ENCODE measurements around the gene MPEG1. TPM values are rescaled to one million over a fixed set of nuclear protein-coding genes. Genes with fewer than 3 reads are reported as not detected.

The MPEG1 gene
- total and polyA plus RNA-seq, 9 donors = 8.8 to 13.8 (median 11.9) TPM

DNA sequence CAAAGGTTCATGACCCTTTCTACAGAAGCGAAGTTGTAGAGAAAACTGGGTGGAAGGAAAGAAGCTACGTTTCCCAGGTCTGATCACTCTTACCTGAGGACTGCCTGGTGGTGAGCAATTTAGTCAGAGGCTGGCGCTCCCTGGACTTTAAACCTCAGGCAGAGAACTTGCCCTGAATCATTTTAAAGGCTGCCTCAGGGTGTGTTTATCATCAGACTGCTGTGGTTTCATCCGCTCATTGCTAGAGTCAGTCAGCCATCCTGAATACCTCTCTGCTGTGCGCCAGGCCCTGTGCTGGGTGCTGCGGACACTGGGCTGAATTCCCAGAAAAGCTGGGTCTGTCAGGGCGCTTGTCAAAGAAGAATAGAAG lies 38.1 kb downstream of the MPEG1 start:
- Histone ChIP-seq H3K9me3 (replicated peaks; ENCODE audit: control insufficient read depth, low read depth, low read length) (no peaks in the 10 kb centered on the region), H3K27ac (ENCODE audit: low read length) (peak overlapping the region; percentile 38), H3K4me3 (ENCODE audit: low read length) (no peak overlapping the region), H3K36me3 (ENCODE audit: control insufficient read depth, insufficient read depth, low read length) (no peaks in the 10 kb centered on the region), H3K27me3 (ENCODE audit: control insufficient read depth, insufficient read depth, low read length) (peaks cover 7% of the 10 kb centered on the region), H3K4me1 (ENCODE audit: control insufficient read depth, insufficient read depth, low read length) (peaks cover 38% of the 10 kb centered on the region)
- WGBS (ENCODE audit: insufficient coverage) = 76% methylated on average over 6 of the region's 7 CpGs
- no peak for DNase-seq

DNA sequence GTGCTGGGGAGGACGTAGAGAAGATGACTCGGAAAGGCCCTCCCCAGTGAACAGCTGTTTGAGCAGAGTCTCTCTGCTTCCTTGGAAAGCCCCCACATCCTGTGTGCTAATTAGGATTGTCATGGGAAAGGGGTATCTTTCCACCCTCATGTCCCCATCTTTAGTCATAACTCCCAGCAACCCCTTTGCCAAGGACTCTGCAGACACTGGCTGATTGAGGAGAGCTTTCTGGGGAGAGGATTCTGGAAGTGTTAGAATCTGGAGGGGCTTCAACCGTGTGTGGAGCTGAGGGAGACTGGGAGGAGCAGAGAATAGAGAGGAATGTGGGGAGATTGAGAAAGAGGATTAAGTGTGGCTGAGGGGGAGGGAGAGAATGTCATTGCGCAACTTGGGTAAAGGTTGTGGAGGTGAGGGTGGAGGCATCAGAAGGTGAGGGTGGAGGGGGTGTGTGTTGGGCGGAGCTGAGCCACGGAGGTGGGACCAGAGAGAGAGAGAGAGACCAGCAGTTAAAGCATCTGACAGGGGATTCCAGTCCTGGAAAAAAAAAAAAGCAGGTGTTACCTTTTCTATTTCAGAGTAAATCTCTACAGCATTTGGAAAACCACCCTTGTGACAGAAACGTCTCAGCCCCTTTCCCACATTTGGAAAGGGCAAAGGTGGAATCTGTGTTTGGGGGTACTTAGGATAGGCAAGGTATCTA lies 38.6 kb downstream of the MPEG1 start:
- WGBS (ENCODE audit: insufficient coverage) = 42% methylated on average over 2 of the region's 7 CpGs
- Histone ChIP-seq H3K4me3 (ENCODE audit: low read length) (peak overlapping the region; percentile 67), H3K4me1 (ENCODE audit: control insufficient read depth, insufficient read depth, low read length) (peaks cover 38% of the 10 kb centered on the region), H3K27me3 (ENCODE audit: control insufficient read depth, insufficient read depth, low read length) (peaks cover 7% of the 10 kb centered on the region), H3K27ac (ENCODE audit: low read length) (peak overlapping the region; percentile 83), H3K36me3 (ENCODE audit: control insufficient read depth, insufficient read depth, low read length) (no peaks in the 10 kb centered on the region), H3K9me3 (replicated peaks; ENCODE audit: control insufficient read depth, low read depth, low read length) (no peaks in the 10 kb centered on the region)
- DNase-seq = peak; percentile 76

DNA sequence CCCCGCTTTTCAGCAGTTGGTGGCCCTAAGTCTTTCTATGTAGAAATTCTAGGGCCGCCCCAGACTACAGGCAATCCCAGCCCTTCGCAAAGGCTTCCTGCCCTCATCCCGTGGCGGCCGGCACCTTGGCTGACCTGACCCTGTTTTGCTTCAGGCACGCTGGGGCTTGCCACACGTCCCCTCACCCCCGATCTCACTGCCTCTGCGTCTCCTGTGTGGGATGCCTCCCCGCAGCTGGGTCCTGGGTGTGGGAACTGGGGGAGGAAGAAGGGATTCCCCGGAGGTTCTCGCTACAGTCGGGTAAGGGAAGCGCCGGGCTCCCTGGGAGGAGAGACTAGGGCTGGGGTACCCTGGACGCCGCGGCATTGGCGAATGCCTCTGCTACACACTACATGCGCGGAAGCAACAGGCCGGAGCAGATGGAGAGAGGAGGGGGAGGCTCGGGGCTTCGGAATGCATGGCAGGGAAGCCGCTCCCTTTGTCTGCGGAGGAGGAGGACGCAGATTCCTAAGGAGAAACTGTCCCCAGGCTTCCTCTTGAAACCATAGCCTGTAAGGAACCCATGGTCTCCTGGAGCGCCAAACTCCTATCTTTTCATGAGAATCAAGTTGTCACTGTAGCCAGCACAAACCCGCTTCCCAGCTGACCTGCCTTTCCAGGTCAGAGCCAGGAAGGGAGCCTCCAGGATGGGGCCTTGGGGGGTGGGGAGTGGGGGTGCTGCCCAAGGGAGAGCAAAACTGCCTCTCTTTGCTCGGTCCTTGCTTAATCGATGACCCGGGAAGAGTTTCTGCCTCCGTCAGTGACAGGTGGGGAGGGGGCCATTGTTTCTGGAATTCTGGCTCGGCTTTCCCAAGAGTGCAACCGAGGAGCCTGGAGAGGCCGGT lies 39.4 kb downstream of the MPEG1 start:
- Histone ChIP-seq H3K36me3 (ENCODE audit: control insufficient read depth, insufficient read depth, low read length) (no peaks in the 10 kb centered on the region), H3K27me3 (ENCODE audit: control insufficient read depth, insufficient read depth, low read length) (peaks cover 7% of the 10 kb centered on the region), H3K27ac (ENCODE audit: low read length) (peak overlapping the region; percentile 83), H3K4me3 (ENCODE audit: low read length) (peak overlapping the region; percentile 67), H3K9me3 (replicated peaks; ENCODE audit: control insufficient read depth, low read depth, low read length) (no peaks in the 10 kb centered on the region), H3K4me1 (ENCODE audit: control insufficient read depth, insufficient read depth, low read length) (peaks cover 34% of the 10 kb centered on the region)
- WGBS (ENCODE audit: insufficient coverage) = 1% methylated on average over 13 of the region's 37 CpGs
- peak; percentile 57 for DNase-seq

DNA sequence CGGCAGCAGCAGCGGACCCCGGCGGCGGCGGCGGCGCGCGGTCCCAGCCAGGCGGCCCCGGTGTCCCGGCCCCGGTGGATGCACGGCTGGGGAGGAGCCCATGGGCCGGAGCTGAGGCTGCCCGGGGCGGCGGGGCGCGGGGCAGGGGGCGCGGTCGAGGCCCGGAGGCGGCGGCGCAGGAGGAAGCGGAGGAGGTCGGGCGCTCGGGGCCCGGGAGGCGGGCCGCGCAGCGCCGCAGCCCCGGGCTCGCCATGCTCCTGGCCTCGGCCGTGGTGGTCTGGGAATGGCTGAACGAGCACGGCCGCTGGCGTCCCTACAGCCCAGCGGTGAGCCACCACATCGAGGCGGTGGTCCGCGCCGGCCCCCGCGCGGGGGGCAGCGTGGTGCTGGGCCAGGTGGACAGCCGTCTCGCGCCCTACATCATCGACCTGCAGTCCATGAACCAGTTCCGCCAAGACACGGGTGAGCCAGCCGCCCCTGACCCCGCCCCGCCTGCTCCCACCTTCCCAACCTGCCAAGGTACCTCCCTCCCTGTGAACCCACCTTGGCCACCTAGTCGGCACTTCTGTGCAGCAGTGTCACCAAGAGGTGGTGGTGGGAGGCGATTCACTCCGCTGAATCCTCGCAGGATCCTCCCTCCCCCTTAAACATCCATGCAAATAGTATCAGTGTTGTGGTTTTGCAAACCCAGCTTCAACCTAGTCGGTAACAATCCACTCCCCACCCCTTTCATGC lies 40.2 kb downstream of the MPEG1 start:
- Histone ChIP-seq H3K27me3 (ENCODE audit: control insufficient read depth, insufficient read depth, low read length) (peaks cover 7% of the 10 kb centered on the region), H3K9me3 (replicated peaks; ENCODE audit: control insufficient read depth, low read depth, low read length) (no peaks in the 10 kb centered on the region), H3K4me3 (ENCODE audit: low read length) (peak overlapping the region; percentile 72), H3K36me3 (ENCODE audit: control insufficient read depth, insufficient read depth, low read length) (no peaks in the 10 kb centered on the region), H3K27ac (ENCODE audit: low read length) (peak overlapping the region; percentile 83), H3K4me1 (ENCODE audit: control insufficient read depth, insufficient read depth, low read length) (peaks cover 30% of the 10 kb centered on the region)
- no peak for DNase-seq
- under 1% methylated on average over 64 of the region's 70 CpGs for WGBS (ENCODE audit: insufficient coverage)

DNA sequence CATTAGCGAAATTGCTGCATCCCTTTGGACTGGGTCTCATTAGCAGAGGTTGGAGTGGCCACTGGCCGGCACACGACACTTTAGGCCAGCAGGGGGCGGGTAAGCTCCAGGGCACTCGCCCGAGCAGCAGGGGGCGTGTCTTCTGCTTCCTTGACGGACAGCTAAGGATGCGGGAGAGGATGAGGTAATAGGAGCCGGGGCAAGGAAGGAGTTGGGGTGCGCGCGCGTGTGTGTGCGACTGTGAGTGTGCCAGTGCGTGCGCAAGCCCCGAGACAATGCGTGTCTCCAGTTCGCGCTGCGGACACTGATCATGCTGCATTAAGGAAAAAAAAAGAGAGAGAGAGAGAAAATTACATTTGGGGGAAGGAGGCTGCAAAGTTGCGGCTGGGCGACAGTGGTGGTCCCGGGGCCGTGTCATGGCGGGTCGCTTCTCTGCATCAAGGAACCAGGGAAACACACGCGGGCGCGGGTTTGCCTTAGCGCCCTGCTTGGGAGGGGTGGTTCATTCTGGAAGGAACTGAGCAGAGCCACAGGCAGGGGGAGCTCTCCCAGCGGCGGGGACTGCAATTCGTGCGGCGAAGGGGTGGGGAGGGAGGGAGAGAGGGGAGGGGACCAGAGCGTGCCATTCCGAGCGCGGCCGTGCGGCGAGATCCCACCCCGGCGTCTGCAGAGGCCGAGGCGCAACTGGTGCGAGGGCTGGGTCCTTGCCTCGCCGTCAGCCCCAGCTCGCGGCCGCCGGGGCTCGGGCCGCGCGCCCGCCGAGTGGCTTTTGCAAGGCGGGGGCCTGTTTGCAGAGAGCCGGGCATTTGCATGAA lies 41.0 kb downstream of the MPEG1 start, which contains the start of gene DTX4:
Gene DTX4 (plus strand): TSS at position 625 of the 815 bp plus-strand sequence. CDS start 464 bp downstream, outside the sequence.
- Histone ChIP-seq H3K27me3 (ENCODE audit: control insufficient read depth, insufficient read depth, low read length) (peaks cover 7% of the 10 kb centered on the region), H3K36me3 (ENCODE audit: control insufficient read depth, insufficient read depth, low read length) (no peaks in the 10 kb centered on the region), H3K4me3 (ENCODE audit: low read length) (peak within 1 kb of the TSS; percentile 72), H3K27ac (ENCODE audit: low read length) (peak within 1 kb of the TSS; percentile 90), H3K9me3 (replicated peaks; ENCODE audit: control insufficient read depth, low read depth, low read length) (no peaks in the 10 kb centered on the region), H3K4me1 (ENCODE audit: control insufficient read depth, insufficient read depth, low read length) (peaks cover 30% of the 10 kb centered on the region)
- WGBS (ENCODE audit: insufficient coverage) = under 1% methylated on average over 63 of the region's 64 CpGs
- DNase-seq = peak; percentile 96

DNA sequence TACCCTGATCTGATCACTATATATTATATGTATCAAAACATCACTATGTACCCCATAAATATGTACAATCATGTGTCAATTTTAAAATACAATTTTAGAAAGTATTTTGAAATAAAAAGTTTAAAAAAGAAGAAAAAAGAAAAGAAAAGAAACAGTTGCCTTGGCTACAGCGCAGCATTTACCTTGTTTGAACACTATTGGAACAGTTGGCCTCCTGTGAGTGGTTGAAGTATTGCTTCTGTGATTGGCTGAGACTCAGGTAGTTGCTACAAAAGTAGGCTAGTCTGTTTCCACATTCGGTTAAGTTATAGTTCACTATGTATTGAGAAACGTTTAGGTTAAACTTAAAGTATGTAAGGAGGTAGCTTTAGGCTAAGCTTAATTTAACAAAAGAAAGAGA lies 48.7 kb downstream of the MPEG1 start:
- Histone ChIP-seq H3K36me3 (ENCODE audit: control insufficient read depth, insufficient read depth, low read length) (no peaks in the 10 kb centered on the region), H3K27me3 (ENCODE audit: control insufficient read depth, insufficient read depth, low read length) (peaks cover 3% of the 10 kb centered on the region), H3K27ac (ENCODE audit: low read length) (no peak overlapping the region), H3K4me1 (ENCODE audit: control insufficient read depth, insufficient read depth, low read length) (no peaks in the 10 kb centered on the region), H3K9me3 (replicated peaks; ENCODE audit: control insufficient read depth, low read depth, low read length) (no peaks in the 10 kb centered on the region), H3K4me3 (ENCODE audit: low read length) (no peak overlapping the region)
- 75% methylated on average over 1 of the region's 3 CpGs for WGBS (ENCODE audit: insufficient coverage)
- DNase-seq = no peak

Other genes starting within 250 kb of the MPEG1 start
- gene GLYATL1B, start 126.6 kb downstream of the MPEG1 start, total RNA-seq = not detected
- gene GLYATL1B, start 126.6 kb downstream of the MPEG1 start, polyA plus RNA-seq (ENCODE audit: insufficient read depth in 1 of 8, insufficient read length in 8 of 8, low replicate concordance in 1 of 8) = under 1 TPM in 1 of 8 donors, not detected in 7; 0.14 TPM
- gene FAM111B, start 105.7 kb downstream of the MPEG1 start, total RNA-seq = 8.6 TPM
- gene FAM111B, start 105.7 kb downstream of the MPEG1 start, polyA plus RNA-seq (ENCODE audit: insufficient read depth in 1 of 8, insufficient read length in 8 of 8, low replicate concordance in 1 of 8) = 10 to 100 TPM in 2 of 8 donors, 1 to 10 TPM in 6; 6.7 to 14.4 (median 8.8) TPM
- gene FAM111A, start 70.1 kb downstream of the MPEG1 start, total RNA-seq = 29.4 TPM
- gene FAM111A, start 70.1 kb downstream of the MPEG1 start, polyA plus RNA-seq (ENCODE audit: insufficient read depth in 1 of 8, insufficient read length in 8 of 8, low replicate concordance in 1 of 8) = 10 to 100 TPM; 18.3 to 32.2 (median 24.5) TPM
- gene DTX4, start 40.8 kb downstream of the MPEG1 start, total RNA-seq = 8.9 TPM
- gene DTX4, start 40.8 kb downstream of the MPEG1 start, polyA plus RNA-seq (ENCODE audit: insufficient read depth in 1 of 8, insufficient read length in 8 of 8, low replicate concordance in 1 of 8) = 10 to 100 TPM; 17.4 to 33.0 (median 19.4) TPM
- not detected for gene OR5AN1, start 146.0 kb upstream of the MPEG1 start, total RNA-seq
- under 1 TPM in 1 of 8 donors, not detected in 7; 0.03 TPM for gene OR5AN1, start 146.0 kb upstream of the MPEG1 start, polyA plus RNA-seq (ENCODE audit: insufficient read depth in 1 of 8, insufficient read length in 8 of 8, low replicate concordance in 1 of 8)
- gene OR5A2, start 213.5 kb upstream of the MPEG1 start, total RNA-seq = not detected
- under 1 TPM in 6 of 8 donors, not detected in 2; 0.01 to 0.03 (median 0.03) TPM for gene OR5A2, start 213.5 kb upstream of the MPEG1 start, polyA plus RNA-seq (ENCODE audit: insufficient read depth in 1 of 8, insufficient read length in 8 of 8, low replicate concordance in 1 of 8)
- not detected for gene OR5A1, start 223.5 kb upstream of the MPEG1 start, total RNA-seq
- under 1 TPM in 2 of 8 donors, not detected in 6; 0.01 to 0.04 TPM for gene OR5A1, start 223.5 kb upstream of the MPEG1 start, polyA plus RNA-seq (ENCODE audit: insufficient read depth in 1 of 8, insufficient read length in 8 of 8, low replicate concordance in 1 of 8)
- not detected for gene OR4D6, start 244.0 kb upstream of the MPEG1 start, total RNA-seq
- gene OR4D6, start 244.0 kb upstream of the MPEG1 start, polyA plus RNA-seq (ENCODE audit: insufficient read depth in 1 of 8, insufficient read length in 8 of 8, low replicate concordance in 1 of 8) = not detected

Measured in muscle of leg (tissue), 11 donors.